H9 (cell line): ENCODE measurements around the gene RMI2. TPM values are rescaled to one million over a fixed set of nuclear protein-coding genes. Genes with fewer than 3 reads are reported as not detected.

Experiments used
- DNase-seq: peaks from one replicate; pipeline ENCODE4 v3.0.0-alpha.2; 2017
- H2AFZ ChIP-seq: one replicate; pipeline ENCODE4 v1.6.1; 2013; ENCODE audit warnings: mild to moderate bottlenecking, low read length, control low read depth, moderate library complexity
- H2AK5ac ChIP-seq: 2 replicates; pipeline ENCODE4 v1.6.1; 2013; ENCODE audit warnings: low read length, control low read depth, mixed read lengths; ENCODE audit not compliant: insufficient read length
- H2BK120ac ChIP-seq: one replicate; pipeline ENCODE4 v1.6.1; 2013; ENCODE audit warnings: low read depth, mild to moderate bottlenecking, low read length, control low read depth, inconsistent platforms; ENCODE audit not compliant: poor library complexity, severe bottlenecking
- H2BK12ac ChIP-seq: 2 replicates; pipeline ENCODE4 v1.6.1; 2013; ENCODE audit warnings: low read length, control low read depth, mixed read lengths, low read depth; ENCODE audit not compliant: insufficient read length
- H2BK15ac ChIP-seq: 2 replicates; pipeline ENCODE4 v1.6.1; 2013; ENCODE audit warnings: low read depth, low read length, control low read depth
- H2BK20ac ChIP-seq: one replicate; pipeline ENCODE4 v1.6.1; 2013; ENCODE audit warnings: low read depth, mild to moderate bottlenecking, low read length, control low read depth, inconsistent platforms; ENCODE audit not compliant: poor library complexity, severe bottlenecking
- H2BK5ac ChIP-seq: 2 replicates; pipeline ENCODE4 v1.6.1; 2013; ENCODE audit warnings: low read length, control low read depth, mixed read lengths; ENCODE audit not compliant: insufficient read length
- H3K14ac ChIP-seq: 2 replicates; pipeline ENCODE4 v1.6.1; 2013; ENCODE audit warnings: low read length, control low read depth; ENCODE audit not compliant: insufficient read depth
- H3K18ac ChIP-seq: 2 replicates; pipeline ENCODE4 v1.6.1; 2013; ENCODE audit warnings: low read depth, mild to moderate bottlenecking, mixed read lengths, low read length, control low read depth; ENCODE audit not compliant: insufficient read length
- H3K23ac ChIP-seq: 2 replicates; pipeline ENCODE4 v1.6.1; 2013; ENCODE audit warnings: low read length, control low read depth, mixed read lengths, low read depth; ENCODE audit not compliant: insufficient read length
- H3K23me2 ChIP-seq: 2 replicates; pipeline ENCODE4 v1.6.1; 2013; ENCODE audit warnings: low read depth, mild to moderate bottlenecking, mixed read lengths, low read length, control low read depth; ENCODE audit not compliant: insufficient read length, poor library complexity, severe bottlenecking
- H3K27ac ChIP-seq: 2 replicates; pipeline ENCODE4 v1.5.1; 2013; ENCODE audit warnings: low read length, control low read depth, mixed read lengths, low read depth; ENCODE audit not compliant: insufficient read length
- H3K27me3 ChIP-seq: 2 replicates; pipeline ENCODE4 v1.6.1; 2013; ENCODE audit warnings: low read length, control low read depth, inconsistent platforms; ENCODE audit not compliant: insufficient read depth
- H3K4ac ChIP-seq: 2 replicates; pipeline ENCODE4 v1.6.1; 2013; ENCODE audit warnings: low read depth, mild to moderate bottlenecking, control low read depth, inconsistent platforms, low read length, moderate library complexity
- H3K4me1 ChIP-seq: 2 replicates; pipeline ENCODE4 v1.6.1; 2013; ENCODE audit warnings: low read length, control low read depth, inconsistent platforms; ENCODE audit not compliant: insufficient read depth
- H3K4me2 ChIP-seq: 2 replicates; pipeline ENCODE4 v1.6.1; 2013; ENCODE audit warnings: low read length, control low read depth, mixed read lengths; ENCODE audit not compliant: insufficient read length, insufficient read depth
- H3K56ac ChIP-seq: 2 replicates; pipeline ENCODE4 v1.6.1; 2013; ENCODE audit warnings: low read depth, mild to moderate bottlenecking, mixed read lengths, low read length, control low read depth; ENCODE audit not compliant: insufficient read length
- H3K79me1 ChIP-seq: 2 replicates; pipeline ENCODE4 v1.6.1; 2013; ENCODE audit warnings: low read depth, mild to moderate bottlenecking, moderate library complexity, low read length, control low read depth, inconsistent platforms; ENCODE audit not compliant: insufficient read depth, poor library complexity, severe bottlenecking
- H3K79me2 ChIP-seq: 2 replicates; pipeline ENCODE4 v1.6.1; 2013; ENCODE audit warnings: low read length, control low read depth, inconsistent platforms; ENCODE audit not compliant: insufficient read depth
- H3K9ac ChIP-seq: 2 replicates; pipeline ENCODE4 v1.6.1; 2013; ENCODE audit warnings: low read length, control low read depth, mixed read lengths; ENCODE audit not compliant: insufficient read length; ENCODE audit errors: extremely low read depth
- H3K9me3 ChIP-seq: one replicate; pipeline ENCODE4 v1.6.1; 2013; ENCODE audit warnings: low read depth, low read length, inconsistent platforms; ENCODE audit not compliant: control insufficient read depth
- H3T11ph ChIP-seq: one replicate; pipeline ENCODE4 v1.6.1; 2013; ENCODE audit warnings: mild to moderate bottlenecking, low read length, control low read depth, inconsistent platforms
- H4K20me1 ChIP-seq: one replicate; pipeline ENCODE4 v1.6.1; 2013; ENCODE audit not compliant: control insufficient read depth, insufficient read length, insufficient read depth
- H4K5ac ChIP-seq: 2 replicates; pipeline ENCODE4 v1.6.1; 2013; ENCODE audit warnings: low read depth, mild to moderate bottlenecking, mixed read lengths, low read length, control low read depth; ENCODE audit not compliant: insufficient read length
- H4K8ac ChIP-seq: replicated peaks from 2 replicates; pipeline ENCODE4 v1.6.1; 2013; ENCODE audit warnings: low read length, control low read depth, mixed read lengths, low read depth; ENCODE audit not compliant: insufficient read length
- H4K91ac ChIP-seq: 2 replicates; pipeline ENCODE4 v1.6.1; 2013; ENCODE audit warnings: low read depth, mild to moderate bottlenecking, moderate library complexity, mixed read lengths, low read length, control low read depth; ENCODE audit not compliant: insufficient read length
- H3K27ac Mint-ChIP-seq, 3 experiments: 2 replicates in 2 of 3; 3 replicates in 1 of 3; pipeline ENCODE4 v1.8.0; 2020 to 2021; ENCODE audit warnings: mixed read lengths in 3 of 3, mild to moderate bottlenecking in 1 of 3, moderate library complexity in 1 of 3
- H3K27me3 Mint-ChIP-seq: 2 replicates; pipeline ENCODE4 v1.8.0; 2021; ENCODE audit warnings: low read depth, mild to moderate bottlenecking, moderate library complexity, mixed read lengths
- H3K36me3 Mint-ChIP-seq, 3 experiments: 2 replicates in 2 of 3; 3 replicates in 1 of 3; pipeline ENCODE4 v1.8.0; 2020 to 2021; ENCODE audit warnings: low read depth in 3 of 3, mixed read lengths in 3 of 3; ENCODE audit not compliant: insufficient read depth in 1 of 3
- H3K4me1 Mint-ChIP-seq, 2 experiments: 2 replicates each; pipeline ENCODE4 v1.8.0; 2020; ENCODE audit warnings: mixed read lengths in 2 of 2
- H3K4me3 Mint-ChIP-seq, 2 experiments: 2 replicates in 1 of 2; 3 replicates in 1 of 2; pipeline ENCODE4 v1.8.0; 2020 to 2021; ENCODE audit warnings: mild to moderate bottlenecking in 2 of 2, mixed read lengths in 2 of 2, moderate library complexity in 1 of 2
- H3K9me3 Mint-ChIP-seq, 2 experiments: 2 replicates in 1 of 2; 3 replicates in 1 of 2; pipeline ENCODE4 v1.8.0; 2020; ENCODE audit warnings: mild to moderate bottlenecking in 2 of 2, mixed read lengths in 2 of 2, moderate library complexity in 1 of 2
- WGBS: extraction: QIAGEN DNeasy Blood & Tissue Kit; methylation state at CpG from one replicate; pipeline ENCODE4 v1.1.7; 2013; ENCODE audit warnings: missing lambda C conversion rate, low lambda C conversion rate, mixed read lengths; ENCODE audit not compliant: insufficient read length; ENCODE audit errors: extremely low coverage; 5-methylcytosine and 5-hydroxymethylcytosine counted together
- total RNA-seq: library from RNA; stranded (reverse); gene quantifications from 2 replicates; pipeline ENCODE4 v1.2.1, GENCODE V29; 2021
- TF ChIP-seq, protein P1 (sequence below): fragments of 200-600 bp; sonication (generic); conservative IDR thresholded peaks from 3 replicates; pipeline ENCODE4 v1.8.0; 2021; ENCODE audit warnings: antibody characterized with exemption, mild to moderate bottlenecking

RMI2 gene
- total RNA-seq, 1 experiment from 2014 or later: 57.6 TPM

DNA sequence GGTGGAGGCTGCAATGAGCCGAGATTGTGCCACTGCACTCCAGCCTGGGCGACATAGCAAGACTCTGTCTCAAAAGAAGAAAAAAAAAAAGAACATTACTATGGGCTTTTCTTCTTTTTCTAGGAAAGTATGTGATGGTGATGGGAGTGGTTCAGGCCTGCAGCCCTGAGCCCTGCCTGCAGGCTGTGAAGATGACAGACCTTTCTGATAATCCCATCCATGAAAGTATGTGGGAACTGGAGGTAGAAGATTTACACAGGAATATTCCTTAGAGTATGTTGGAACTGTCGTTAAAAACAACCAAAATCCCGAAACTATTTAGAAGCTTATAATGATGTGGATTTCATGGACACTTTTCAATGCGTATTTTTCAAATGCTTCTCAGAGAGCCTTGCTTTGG lies 5.3 kb downstream of the RMI2 start:
- no peak overlapping the region for H3T11ph ChIP-seq
- H3K79me2 ChIP-seq: peaks cover 22% of the 10 kb centered on the region; the same call in 1 of the 2 replicates
- Mint-ChIP-seq H3K36me3 (peaks cover 38 to 41% (median 41%) of the 10 kb centered on the region in 3 experiments), H3K27me3 (no peaks in the 10 kb centered on the region), H3K9me3 (no peaks in the 10 kb centered on the region), H3K4me1 (peaks cover 45 to 51% of the 10 kb centered on the region in 2 experiments), H3K4me3 (no peak overlapping the region), H3K27ac (no peak overlapping the region; a peak in 1 of 7 replicates)
- H2AFZ ChIP-seq: no peak overlapping the region
- H4K5ac ChIP-seq: no peak overlapping the region
- no peak for DNase-seq
- no peak overlapping the region for H3K23ac ChIP-seq
- H2AK5ac ChIP-seq: no peak overlapping the region
- no peak overlapping the region for H4K91ac ChIP-seq
- H3K27ac ChIP-seq: no peak overlapping the region
- no CpG with 5 or more reads among the region's 5 CpGs for WGBS
- no peak overlapping the region for H3K56ac ChIP-seq
- no peak overlapping the region for H2BK120ac ChIP-seq
- H2BK20ac ChIP-seq: no peak overlapping the region
- TF ChIP-seq, protein P1, sequence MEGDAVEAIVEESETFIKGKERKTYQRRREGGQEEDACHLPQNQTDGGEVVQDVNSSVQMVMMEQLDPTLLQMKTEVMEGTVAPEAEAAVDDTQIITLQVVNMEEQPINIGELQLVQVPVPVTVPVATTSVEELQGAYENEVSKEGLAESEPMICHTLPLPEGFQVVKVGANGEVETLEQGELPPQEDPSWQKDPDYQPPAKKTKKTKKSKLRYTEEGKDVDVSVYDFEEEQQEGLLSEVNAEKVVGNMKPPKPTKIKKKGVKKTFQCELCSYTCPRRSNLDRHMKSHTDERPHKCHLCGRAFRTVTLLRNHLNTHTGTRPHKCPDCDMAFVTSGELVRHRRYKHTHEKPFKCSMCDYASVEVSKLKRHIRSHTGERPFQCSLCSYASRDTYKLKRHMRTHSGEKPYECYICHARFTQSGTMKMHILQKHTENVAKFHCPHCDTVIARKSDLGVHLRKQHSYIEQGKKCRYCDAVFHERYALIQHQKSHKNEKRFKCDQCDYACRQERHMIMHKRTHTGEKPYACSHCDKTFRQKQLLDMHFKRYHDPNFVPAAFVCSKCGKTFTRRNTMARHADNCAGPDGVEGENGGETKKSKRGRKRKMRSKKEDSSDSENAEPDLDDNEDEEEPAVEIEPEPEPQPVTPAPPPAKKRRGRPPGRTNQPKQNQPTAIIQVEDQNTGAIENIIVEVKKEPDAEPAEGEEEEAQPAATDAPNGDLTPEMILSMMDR: no peak
- H3K23me2 ChIP-seq: peaks cover 3% of the 10 kb centered on the region
- H3K9ac ChIP-seq: no peak overlapping the region
- no peak overlapping the region for H2BK12ac ChIP-seq
- peaks cover 9% of the 10 kb centered on the region for H4K20me1 ChIP-seq
- peaks cover 9% of the 10 kb centered on the region; the same call in 1 of the 2 replicates for H3K4me1 ChIP-seq
- no peak overlapping the region for H4K8ac ChIP-seq
- peaks cover 3% of the 10 kb centered on the region for H3K79me1 ChIP-seq
- H3K4me2 ChIP-seq: no peak overlapping the region
- H2BK5ac ChIP-seq: no peak overlapping the region
- no peak overlapping the region for H3K4ac ChIP-seq
- no peaks in the 10 kb centered on the region for H3K9me3 ChIP-seq
- no peaks in the 10 kb centered on the region for H3K27me3 ChIP-seq
- H3K14ac ChIP-seq: no peak overlapping the region
- H2BK15ac ChIP-seq: no peak overlapping the region
- H3K18ac ChIP-seq: no peak overlapping the region
